Activated T-cell treated with anti-CD3 and anti-CD28 coated beads, Interleukin-2, amount 50 U/mL, for 4 hours (primary cell): Measurements from ENCODE around the gene CHD3. TPM values are rescaled to one million over a fixed set of nuclear protein-coding genes. Genes with fewer than 3 reads are reported as not detected.

Experiments used
- total RNA-seq, 3 donors: library from RNA; stranded (reverse); gene quantifications; one replicate each; pipeline ENCODE4 v1.2.1, GENCODE V29; 2021

The CHD3 gene
- total RNA-seq, 3 donors from 2014 or later: 117 to 127 (median 123) TPM

Other genes with a start within 250 kb of the CHD3 start
- gene ATP1B2, start 237.9 kb upstream of the CHD3 start, total RNA-seq: under 1 TPM; 0.10 to 0.24 (median 0.13) TPM
- 100 to 1,000 TPM in 1 of 3 donors, 10 to 100 TPM in 2; 93.0 to 106 (median 98.9) TPM for gene TP53, start 201.3 kb upstream of the CHD3 start, total RNA-seq
- gene WRAP53, start 200.3 kb upstream of the CHD3 start, total RNA-seq: 10 to 100 TPM; 27.3 to 34.9 (median 34.3) TPM
- gene EFNB3, start 183.6 kb upstream of the CHD3 start, total RNA-seq: under 1 TPM in 1 of 3 donors, not detected in 2; 0.08 TPM
- gene DNAH2, start 171.0 kb upstream of the CHD3 start, total RNA-seq: not detected
- 100 to 1,000 TPM; 187 to 226 (median 206) TPM for gene KDM6B, start 54.6 kb upstream of the CHD3 start, total RNA-seq
- gene TMEM88, start 33.7 kb upstream of the CHD3 start, total RNA-seq: 10 to 100 TPM in 1 of 3 donors, 1 to 10 TPM in 2; 8.9 to 11.1 (median 9.9) TPM
- gene NAA38, start 31.2 kb upstream of the CHD3 start, total RNA-seq: 10 to 100 TPM; 40.4 to 47.5 (median 41.5) TPM
- gene CYB5D1, start 30.8 kb upstream of the CHD3 start, total RNA-seq: 10 to 100 TPM; 19.7 to 20.8 (median 20.6) TPM
- gene RNF227, start 27.5 kb downstream of the CHD3 start, total RNA-seq: 1 to 10 TPM; 4.7 to 5.5 (median 5.0) TPM
- 10 to 100 TPM; 10.3 to 11.5 (median 11.4) TPM for gene KCNAB3, start 41.1 kb downstream of the CHD3 start, total RNA-seq
- 100 to 1,000 TPM; 123 to 134 (median 124) TPM for gene TRAPPC1, start 43.2 kb downstream of the CHD3 start, total RNA-seq
- 10 to 100 TPM; 31.8 to 37.1 (median 34.6) TPM for gene CNTROB, start 43.4 kb downstream of the CHD3 start, total RNA-seq
- under 1 TPM in 1 of 3 donors, not detected in 2; 0.46 TPM for gene GUCY2D, start 113.8 kb downstream of the CHD3 start, total RNA-seq
- under 1 TPM in 1 of 3 donors, not detected in 2; 0.14 TPM for gene ALOX15B, start 150.3 kb downstream of the CHD3 start, total RNA-seq
- 1 to 10 TPM in 1 of 3 donors, under 1 TPM in 2; 0.81 to 1.6 (median 0.95) TPM for gene ALOX12B, start 198.9 kb downstream of the CHD3 start, total RNA-seq
- not detected for gene ALOXE3, start 229.7 kb downstream of the CHD3 start, total RNA-seq
- gene HES7, start 235.3 kb downstream of the CHD3 start, total RNA-seq: 1 to 10 TPM; 1.2 to 1.7 (median 1.4) TPM